H9 (cell line): ENCODE measurements around the gene DNM1. TPM values are rescaled to one million over a fixed set of nuclear protein-coding genes. Genes with fewer than 3 reads are reported as not detected.
A peak's percentile ranks its signal among the peaks of the same experiment; 100 is the strongest.

Experiments
- DNase-seq: peaks from one replicate; pipeline ENCODE4 v3.0.0-alpha.2; 2017
- H2AFZ ChIP-seq: one replicate; pipeline ENCODE4 v1.6.1; 2013; ENCODE audit warnings: mild to moderate bottlenecking, low read length, control low read depth, moderate library complexity
- H2AK5ac ChIP-seq: 2 replicates; pipeline ENCODE4 v1.6.1; 2013; ENCODE audit warnings: low read length, control low read depth, mixed read lengths; ENCODE audit not compliant: insufficient read length
- H2BK120ac ChIP-seq: one replicate; pipeline ENCODE4 v1.6.1; 2013; ENCODE audit warnings: low read depth, mild to moderate bottlenecking, low read length, control low read depth, inconsistent platforms; ENCODE audit not compliant: poor library complexity, severe bottlenecking
- H2BK12ac ChIP-seq: 2 replicates; pipeline ENCODE4 v1.6.1; 2013; ENCODE audit warnings: low read length, control low read depth, mixed read lengths, low read depth; ENCODE audit not compliant: insufficient read length
- H2BK15ac ChIP-seq: 2 replicates; pipeline ENCODE4 v1.6.1; 2013; ENCODE audit warnings: low read depth, low read length, control low read depth
- H2BK20ac ChIP-seq: one replicate; pipeline ENCODE4 v1.6.1; 2013; ENCODE audit warnings: low read depth, mild to moderate bottlenecking, low read length, control low read depth, inconsistent platforms; ENCODE audit not compliant: poor library complexity, severe bottlenecking
- H2BK5ac ChIP-seq: 2 replicates; pipeline ENCODE4 v1.6.1; 2013; ENCODE audit warnings: low read length, control low read depth, mixed read lengths; ENCODE audit not compliant: insufficient read length
- H3K14ac ChIP-seq: 2 replicates; pipeline ENCODE4 v1.6.1; 2013; ENCODE audit warnings: low read length, control low read depth; ENCODE audit not compliant: insufficient read depth
- H3K18ac ChIP-seq: 2 replicates; pipeline ENCODE4 v1.6.1; 2013; ENCODE audit warnings: low read depth, mild to moderate bottlenecking, mixed read lengths, low read length, control low read depth; ENCODE audit not compliant: insufficient read length
- H3K23ac ChIP-seq: 2 replicates; pipeline ENCODE4 v1.6.1; 2013; ENCODE audit warnings: low read length, control low read depth, mixed read lengths, low read depth; ENCODE audit not compliant: insufficient read length
- H3K23me2 ChIP-seq: 2 replicates; pipeline ENCODE4 v1.6.1; 2013; ENCODE audit warnings: low read depth, mild to moderate bottlenecking, mixed read lengths, low read length, control low read depth; ENCODE audit not compliant: insufficient read length, poor library complexity, severe bottlenecking
- H3K27ac ChIP-seq: 2 replicates; pipeline ENCODE4 v1.5.1; 2013; ENCODE audit warnings: low read length, control low read depth, mixed read lengths, low read depth; ENCODE audit not compliant: insufficient read length
- H3K27me3 ChIP-seq: 2 replicates; pipeline ENCODE4 v1.6.1; 2013; ENCODE audit warnings: low read length, control low read depth, inconsistent platforms; ENCODE audit not compliant: insufficient read depth
- H3K4ac ChIP-seq: 2 replicates; pipeline ENCODE4 v1.6.1; 2013; ENCODE audit warnings: low read depth, mild to moderate bottlenecking, control low read depth, inconsistent platforms, low read length, moderate library complexity
- H3K4me1 ChIP-seq: 2 replicates; pipeline ENCODE4 v1.6.1; 2013; ENCODE audit warnings: low read length, control low read depth, inconsistent platforms; ENCODE audit not compliant: insufficient read depth
- H3K4me2 ChIP-seq: 2 replicates; pipeline ENCODE4 v1.6.1; 2013; ENCODE audit warnings: low read length, control low read depth, mixed read lengths; ENCODE audit not compliant: insufficient read length, insufficient read depth
- H3K56ac ChIP-seq: 2 replicates; pipeline ENCODE4 v1.6.1; 2013; ENCODE audit warnings: low read depth, mild to moderate bottlenecking, mixed read lengths, low read length, control low read depth; ENCODE audit not compliant: insufficient read length
- H3K79me1 ChIP-seq: 2 replicates; pipeline ENCODE4 v1.6.1; 2013; ENCODE audit warnings: low read depth, mild to moderate bottlenecking, moderate library complexity, low read length, control low read depth, inconsistent platforms; ENCODE audit not compliant: insufficient read depth, poor library complexity, severe bottlenecking
- H3K79me2 ChIP-seq: 2 replicates; pipeline ENCODE4 v1.6.1; 2013; ENCODE audit warnings: low read length, control low read depth, inconsistent platforms; ENCODE audit not compliant: insufficient read depth
- H3K9ac ChIP-seq: 2 replicates; pipeline ENCODE4 v1.6.1; 2013; ENCODE audit warnings: low read length, control low read depth, mixed read lengths; ENCODE audit not compliant: insufficient read length; ENCODE audit errors: extremely low read depth
- H3K9me3 ChIP-seq: one replicate; pipeline ENCODE4 v1.6.1; 2013; ENCODE audit warnings: low read depth, low read length, inconsistent platforms; ENCODE audit not compliant: control insufficient read depth
- H3T11ph ChIP-seq: one replicate; pipeline ENCODE4 v1.6.1; 2013; ENCODE audit warnings: mild to moderate bottlenecking, low read length, control low read depth, inconsistent platforms
- H4K20me1 ChIP-seq: one replicate; pipeline ENCODE4 v1.6.1; 2013; ENCODE audit not compliant: control insufficient read depth, insufficient read length, insufficient read depth
- H4K5ac ChIP-seq: 2 replicates; pipeline ENCODE4 v1.6.1; 2013; ENCODE audit warnings: low read depth, mild to moderate bottlenecking, mixed read lengths, low read length, control low read depth; ENCODE audit not compliant: insufficient read length
- H4K8ac ChIP-seq: replicated peaks from 2 replicates; pipeline ENCODE4 v1.6.1; 2013; ENCODE audit warnings: low read length, control low read depth, mixed read lengths, low read depth; ENCODE audit not compliant: insufficient read length
- H4K91ac ChIP-seq: 2 replicates; pipeline ENCODE4 v1.6.1; 2013; ENCODE audit warnings: low read depth, mild to moderate bottlenecking, moderate library complexity, mixed read lengths, low read length, control low read depth; ENCODE audit not compliant: insufficient read length
- H3K27ac Mint-ChIP-seq, 3 experiments: 2 replicates in 2 of 3; 3 replicates in 1 of 3; pipeline ENCODE4 v1.8.0; 2020 to 2021; ENCODE audit warnings: mixed read lengths in 3 of 3, mild to moderate bottlenecking in 1 of 3, moderate library complexity in 1 of 3
- H3K27me3 Mint-ChIP-seq: 2 replicates; pipeline ENCODE4 v1.8.0; 2021; ENCODE audit warnings: low read depth, mild to moderate bottlenecking, moderate library complexity, mixed read lengths
- H3K36me3 Mint-ChIP-seq, 3 experiments: 2 replicates in 2 of 3; 3 replicates in 1 of 3; pipeline ENCODE4 v1.8.0; 2020 to 2021; ENCODE audit warnings: low read depth in 3 of 3, mixed read lengths in 3 of 3; ENCODE audit not compliant: insufficient read depth in 1 of 3
- H3K4me1 Mint-ChIP-seq, 2 experiments: 2 replicates each; pipeline ENCODE4 v1.8.0; 2020; ENCODE audit warnings: mixed read lengths in 2 of 2
- H3K4me3 Mint-ChIP-seq, 2 experiments: 2 replicates in 1 of 2; 3 replicates in 1 of 2; pipeline ENCODE4 v1.8.0; 2020 to 2021; ENCODE audit warnings: mild to moderate bottlenecking in 2 of 2, mixed read lengths in 2 of 2, moderate library complexity in 1 of 2
- H3K9me3 Mint-ChIP-seq, 2 experiments: 2 replicates in 1 of 2; 3 replicates in 1 of 2; pipeline ENCODE4 v1.8.0; 2020; ENCODE audit warnings: mild to moderate bottlenecking in 2 of 2, mixed read lengths in 2 of 2, moderate library complexity in 1 of 2
- CTCF ChIP-seq: fragments of 200-600 bp; sonication (generic); conservative IDR thresholded peaks from 3 replicates; pipeline ENCODE4 v1.8.0; 2021; ENCODE audit warnings: antibody characterized with exemption, mild to moderate bottlenecking
- WGBS: extraction: QIAGEN DNeasy Blood & Tissue Kit; methylation state at CpG from one replicate; pipeline ENCODE4 v1.1.7; 2013; ENCODE audit warnings: missing lambda C conversion rate, low lambda C conversion rate, mixed read lengths; ENCODE audit not compliant: insufficient read length; ENCODE audit errors: extremely low coverage; 5-methylcytosine and 5-hydroxymethylcytosine counted together
- total RNA-seq: library from RNA; stranded (reverse); gene quantifications from 2 replicates; pipeline ENCODE4 v1.2.1, GENCODE V29; 2021

Gene DNM1
- total RNA-seq, 1 experiment from 2014 or later = 58.0 TPM

- H3K27me3 Mint-ChIP-seq = no peaks in the 10 kb centered on the region; the same call in 1 of the 2 replicates
- Histone ChIP-seq H3K79me1 (no peaks in the 10 kb centered on the region), H3K4me2 (no peak overlapping the region), H3K79me2 (0 out of 2 replicates have a peak, but pooled peaks cover 1% of the 10 kb centered on the region), H2BK12ac (no peak overlapping the region), H3K27me3 (no peaks in the 10 kb centered on the region), H3K18ac (no peak overlapping the region), H3K23ac (no peak overlapping the region), H4K91ac (no peak overlapping the region), H4K8ac (no peak overlapping the region), H4K20me1 (no peaks in the 10 kb centered on the region), H3K56ac (no peak overlapping the region), H3K9me3 (no peaks in the 10 kb centered on the region), H2AFZ (no peak overlapping the region), H2BK20ac (no peak overlapping the region), H3K27ac (no peak overlapping the region), H3K4me1 (no peaks in the 10 kb centered on the region), H2BK120ac (no peak overlapping the region), H2BK15ac (no peak overlapping the region), H2AK5ac (no peak overlapping the region), H3K4ac (no peak overlapping the region), H3K14ac (no peak overlapping the region), H3K23me2 (no peaks in the 10 kb centered on the region), H3T11ph (no peak overlapping the region), H2BK5ac (no peak overlapping the region), H3K9ac (no peak overlapping the region), H4K5ac (no peak overlapping the region)
- H3K27ac Mint-ChIP-seq = peak overlapping the region in 2 of 3 experiments; percentile 45 to 80; a peak in 2 of 7 replicates
- WGBS = no CpG with 5 or more reads among the region's 11 CpGs
- peaks cover 6 to 20% (median 12%) of the 10 kb centered on the region in 3 experiments; a peak in 6 of 7 replicates for H3K36me3 Mint-ChIP-seq
- H3K9me3 Mint-ChIP-seq = no peaks in the 10 kb centered on the region
- DNase-seq = no peak
- H3K4me3 Mint-ChIP-seq = no peak overlapping the region
- TF ChIP-seq CTCF = no peak
- H3K4me1 Mint-ChIP-seq = no peaks in the 10 kb centered on the region
Measured at GRCh38 chr9:128288273-128289004, 85.3 kb downstream of the DNM1 start.
